Neutrophil (primary cell): ENCODE results near the gene FAM135A.

Experiments
- H3K27ac ChIP-seq: fragments of 200-600 bp; sonication (generic); 2 replicates; pipeline ENCODE4 v1.5.1; 2016; ENCODE audit warnings: mild to moderate bottlenecking, moderate library complexity
- H3K27me3 ChIP-seq: fragments of 200-600 bp; sonication (generic); 2 replicates; pipeline ENCODE4 v1.6.0; 2016; ENCODE audit warnings: mild to moderate bottlenecking
- H3K36me3 ChIP-seq: fragments of 200-600 bp; sonication (generic); 2 replicates; pipeline ENCODE4 v1.5.1; 2017
- H3K4me1 ChIP-seq, 2 experiments: fragments of 200-600 bp in 1 of 2; sonication (generic) in 1 of 2; 1 replicate in 1 of 2; 2 replicates in 1 of 2; pipeline versions ENCODE4 v1.5.1 to v1.6.1; 2013 to 2016; ENCODE audit warnings: low read depth in 1 of 2, low read length in 1 of 2, mild to moderate bottlenecking in 1 of 2, moderate library complexity in 1 of 2; ENCODE audit not compliant: control insufficient read depth in 1 of 2, insufficient read depth in 1 of 2
- H3K4me3 ChIP-seq, 2 experiments: fragments of 200-600 bp in 1 of 2; sonication (generic) in 1 of 2; 1 replicate in 1 of 2; 2 replicates in 1 of 2; pipeline ENCODE4 v1.5.1; 2013 to 2016; ENCODE audit warnings: low read depth in 1 of 2, low read length in 1 of 2, mild to moderate bottlenecking in 1 of 2, moderate library complexity in 1 of 2
- H3K9me3 ChIP-seq: fragments of 200-600 bp; sonication (generic); 2 replicates; pipeline ENCODE4 v1.5.1; 2016
- TF ChIP-seq, protein P1 (sequence below): fragments of 200-600 bp; sonication (generic); IDR thresholded peaks from 2 replicates; pipeline ENCODE4 v1.5.1; 2016; ENCODE audit warnings: antibody characterized with exemption

Gene FAM135A

DNA sequence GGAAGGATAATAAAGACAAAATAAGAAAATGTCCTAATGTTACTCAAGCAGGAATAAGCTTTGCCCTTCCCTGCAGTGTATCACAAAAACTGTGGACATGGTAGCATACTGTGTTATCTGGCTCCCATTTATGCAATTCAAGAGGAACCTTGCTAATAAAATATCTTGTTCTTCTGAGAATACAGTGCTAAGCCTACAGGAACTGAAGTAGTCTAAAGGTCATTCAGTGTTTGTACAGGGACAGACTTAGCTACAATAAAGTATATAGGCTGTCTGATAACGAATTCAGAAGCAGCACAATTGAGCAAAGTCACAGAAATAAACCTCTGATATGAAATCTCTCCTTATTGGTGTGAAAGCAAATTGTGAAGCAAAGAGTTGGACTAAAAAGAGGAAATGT lies 93.9 kb downstream of the FAM135A start:
- H3K9me3 ChIP-seq = no peaks in the 10 kb centered on the region
- TF ChIP-seq, protein P1, sequence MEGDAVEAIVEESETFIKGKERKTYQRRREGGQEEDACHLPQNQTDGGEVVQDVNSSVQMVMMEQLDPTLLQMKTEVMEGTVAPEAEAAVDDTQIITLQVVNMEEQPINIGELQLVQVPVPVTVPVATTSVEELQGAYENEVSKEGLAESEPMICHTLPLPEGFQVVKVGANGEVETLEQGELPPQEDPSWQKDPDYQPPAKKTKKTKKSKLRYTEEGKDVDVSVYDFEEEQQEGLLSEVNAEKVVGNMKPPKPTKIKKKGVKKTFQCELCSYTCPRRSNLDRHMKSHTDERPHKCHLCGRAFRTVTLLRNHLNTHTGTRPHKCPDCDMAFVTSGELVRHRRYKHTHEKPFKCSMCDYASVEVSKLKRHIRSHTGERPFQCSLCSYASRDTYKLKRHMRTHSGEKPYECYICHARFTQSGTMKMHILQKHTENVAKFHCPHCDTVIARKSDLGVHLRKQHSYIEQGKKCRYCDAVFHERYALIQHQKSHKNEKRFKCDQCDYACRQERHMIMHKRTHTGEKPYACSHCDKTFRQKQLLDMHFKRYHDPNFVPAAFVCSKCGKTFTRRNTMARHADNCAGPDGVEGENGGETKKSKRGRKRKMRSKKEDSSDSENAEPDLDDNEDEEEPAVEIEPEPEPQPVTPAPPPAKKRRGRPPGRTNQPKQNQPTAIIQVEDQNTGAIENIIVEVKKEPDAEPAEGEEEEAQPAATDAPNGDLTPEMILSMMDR = no peak
- no peaks in the 10 kb centered on the region for H3K4me1 ChIP-seq
- H3K4me3 ChIP-seq = no peak overlapping the region
- H3K36me3 ChIP-seq = no peaks in the 10 kb centered on the region
- no peak overlapping the region for H3K27ac ChIP-seq
- no peaks in the 10 kb centered on the region for H3K27me3 ChIP-seq

DNA sequence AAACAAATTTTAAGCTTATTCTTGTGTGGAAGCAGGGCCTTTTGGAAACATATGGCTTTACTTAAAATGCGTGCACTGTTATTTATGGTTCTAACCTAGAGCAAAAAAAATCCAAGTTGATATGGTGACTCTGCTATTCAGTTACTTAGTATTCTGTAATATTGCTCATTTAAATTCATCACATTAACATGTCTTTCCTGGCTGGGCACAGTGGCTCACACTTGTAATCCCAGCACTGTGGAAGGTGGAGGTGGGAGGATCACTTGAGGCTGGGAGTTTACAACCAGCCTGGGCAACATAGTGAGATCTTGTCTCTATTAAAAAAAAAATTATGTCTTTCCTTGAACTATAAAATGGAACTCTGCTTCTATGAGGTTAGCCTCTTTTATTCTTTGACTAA lies 95.6 kb downstream of the FAM135A start:
- Histone ChIP-seq H3K27me3 (no peaks in the 10 kb centered on the region), H3K9me3 (no peaks in the 10 kb centered on the region), H3K4me1 (no peaks in the 10 kb centered on the region), H3K27ac (no peak overlapping the region), H3K36me3 (no peaks in the 10 kb centered on the region), H3K4me3 (no peak overlapping the region)
- TF ChIP-seq, protein P1 = no peak

DNA sequence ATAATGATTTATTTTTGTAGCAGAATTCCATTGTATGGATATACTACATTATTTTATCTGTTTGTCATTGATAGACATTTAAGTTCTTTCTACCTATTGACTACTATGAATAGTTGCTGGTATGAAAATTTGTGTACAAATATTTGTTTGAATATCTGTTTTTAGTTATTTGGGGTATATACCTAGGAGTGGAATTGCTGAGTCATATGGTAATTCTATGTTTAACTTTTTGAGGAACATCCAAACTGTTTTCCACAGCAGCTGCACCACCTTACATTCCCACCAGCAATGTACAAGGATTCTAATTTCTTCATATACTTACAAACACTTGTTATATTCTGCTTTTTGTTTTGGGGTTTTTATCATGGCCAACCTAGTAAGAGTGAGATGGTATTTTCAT lies 97.3 kb downstream of the FAM135A start:
- TF ChIP-seq, protein P1 = no peak

DNA sequence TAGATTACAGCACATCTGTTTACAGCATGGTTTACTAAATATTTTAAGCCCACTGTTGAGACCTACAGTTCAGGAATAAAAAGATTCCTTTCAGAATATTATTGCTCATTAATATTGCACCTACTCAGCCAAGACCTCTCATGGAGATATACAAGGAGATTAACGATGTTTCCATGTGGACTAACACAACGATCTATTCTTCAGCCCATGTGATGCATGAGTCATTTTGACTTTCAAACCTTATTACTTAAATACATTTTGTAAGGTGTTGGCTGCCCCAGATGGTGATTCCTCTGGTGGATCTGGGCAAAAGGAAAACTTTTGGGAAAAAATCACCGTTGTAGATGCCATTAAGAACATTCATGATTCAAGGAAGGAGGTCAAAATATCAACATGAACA lies 105.4 kb downstream of the FAM135A start:
- Histone ChIP-seq H3K9me3 (no peaks in the 10 kb centered on the region), H3K36me3 (no peaks in the 10 kb centered on the region), H3K4me1 (no peaks in the 10 kb centered on the region), H3K27me3 (no peaks in the 10 kb centered on the region), H3K27ac (no peak overlapping the region), H3K4me3 (no peak overlapping the region)
- TF ChIP-seq, protein P1 = no peak

More for the DNA sequence above, 97.3 kb downstream of the FAM135A start:
- H3K27ac ChIP-seq = no peak overlapping the region
- H3K4me3 ChIP-seq = no peak overlapping the region
- H3K27me3 ChIP-seq = no peaks in the 10 kb centered on the region
- no peaks in the 10 kb centered on the region for H3K4me1 ChIP-seq
- no peaks in the 10 kb centered on the region for H3K36me3 ChIP-seq
- no peaks in the 10 kb centered on the region for H3K9me3 ChIP-seq

DNA sequence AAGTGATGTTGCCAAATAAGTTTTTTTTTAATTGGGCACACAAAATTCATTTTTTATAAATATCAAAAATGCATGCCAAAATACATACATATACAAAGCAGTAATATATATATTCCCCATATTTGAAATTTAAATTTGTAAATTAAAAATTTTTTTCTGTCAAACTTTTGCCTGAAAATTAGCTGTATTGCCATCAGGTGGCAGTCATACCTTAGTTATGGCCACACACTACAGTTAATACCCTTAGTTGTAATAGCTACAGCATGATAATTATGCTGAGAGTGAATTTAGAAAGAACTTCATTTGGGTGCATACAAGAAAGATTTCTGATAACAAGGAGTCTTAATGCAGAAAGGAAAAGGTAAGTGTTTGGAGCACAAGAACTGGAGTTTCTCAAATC lies 107.3 kb downstream of the FAM135A start:
- no peak overlapping the region for H3K27ac ChIP-seq
- H3K4me1 ChIP-seq = no peaks in the 10 kb centered on the region
- H3K9me3 ChIP-seq = no peaks in the 10 kb centered on the region
- TF ChIP-seq, protein P1 = no peak
- no peaks in the 10 kb centered on the region for H3K36me3 ChIP-seq
- H3K27me3 ChIP-seq = no peaks in the 10 kb centered on the region
- no peak overlapping the region for H3K4me3 ChIP-seq

DNA sequence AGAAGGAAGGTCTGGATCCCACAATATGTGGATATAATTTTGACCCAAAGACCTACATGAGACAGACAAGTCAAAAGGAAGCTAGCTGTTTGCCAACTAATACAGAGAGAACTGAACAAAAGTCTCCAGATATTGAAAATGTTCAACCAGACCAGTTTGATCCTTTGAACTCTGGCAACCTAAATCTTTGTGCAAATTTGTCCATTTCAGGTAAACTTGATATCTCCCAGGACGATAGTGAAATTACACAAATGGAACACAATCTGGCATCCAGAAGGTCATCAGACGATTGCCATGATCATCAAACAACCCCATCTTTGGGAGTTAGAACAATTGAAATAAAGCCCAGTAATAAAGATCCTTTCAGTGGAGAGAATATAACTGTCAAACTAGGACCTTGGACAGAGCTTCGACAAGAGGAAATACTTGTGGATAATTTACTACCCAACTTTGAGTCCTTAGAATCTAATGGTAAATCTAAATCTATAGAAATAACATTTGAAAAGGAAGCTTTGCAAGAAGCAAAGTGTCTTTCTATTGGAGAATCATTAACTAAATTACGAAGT lies 111.5 kb downstream of the FAM135A start:
- H3K36me3 ChIP-seq = no peaks in the 10 kb centered on the region
- TF ChIP-seq, protein P1 = no peak

More for the DNA sequence above, 111.5 kb downstream of the FAM135A start:
- Histone ChIP-seq H3K4me1 (no peaks in the 10 kb centered on the region), H3K27me3 (no peaks in the 10 kb centered on the region), H3K9me3 (no peaks in the 10 kb centered on the region), H3K27ac (no peak overlapping the region), H3K4me3 (no peak overlapping the region)
